ENCODE results near the gene MDM1. TPM values are rescaled to one million over a fixed set of nuclear protein-coding genes. Genes with fewer than 3 reads are reported as not detected.

Gene MDM1
- polyA plus RNA-seq, 1 donor (not counting 4 experiments of a cell fraction or from before 2014, with no cell fraction given) = 7.5 TPM

GRCh38 chr12:68279227-68280054 is 52.7 kb downstream of the MDM1 start:
- no peak overlapping the region for H2AFZ ChIP-seq (ENCODE audit: control insufficient read depth, low read length)
- no peaks in the 10 kb centered on the region for H3K27me3 ChIP-seq (ENCODE audit: control insufficient read depth, extremely low read depth, insufficient read depth, low read length)
- no peak overlapping the region for H3K4me2 ChIP-seq (ENCODE audit: control insufficient read depth, extremely low read depth, insufficient read depth, low read depth, low read length)
- DNase-seq (ENCODE audit: low read depth, low spot score) (no peak), FAIRE-seq (no peak)
- H3K36me3 ChIP-seq (ENCODE audit: control insufficient read depth in 2 of 2, extremely low read depth in 1 of 2, insufficient read depth in 2 of 2, low read length in 2 of 2) = no peaks in the 10 kb centered on the region
- H3K9me3 ChIP-seq (ENCODE audit: control insufficient read depth, low read depth, low read length) = no peaks in the 10 kb centered on the region
- dilution Hi-C loops (cut with MboI; ENCODE audit: extremely low pct_ligation_motif_present, low sequenced_read_pairs) = no loop called here
- H3K4me3 ChIP-seq (ENCODE audit: control insufficient read depth in 2 of 3, extremely low read depth in 1 of 3, insufficient read depth in 2 of 3, low read depth in 1 of 3, low read length in 3 of 3) = no peak overlapping the region
- TF ChIP-seq EZH2 (IDR thresholded peaks at IDR 0.05; ENCODE audit: low read length) (no peak), CTCF (optimal IDR thresholded peaks at IDR 0.05 in 1 of 3, IDR thresholded peaks at IDR 0.05 in 1 of 3, conservative IDR thresholded peaks at IDR 0.05 in 1 of 3; ENCODE audit: extremely low read depth in 1 of 3, insufficient read depth in 2 of 3, low read length in 3 of 3) (no peak)
- H3K27ac ChIP-seq (ENCODE audit: control insufficient read depth, insufficient read depth, low read length) = no peak overlapping the region
- H3K4me1 ChIP-seq (ENCODE audit: control insufficient read depth, extremely low read depth, insufficient read depth, low read length) = peaks cover 10% of the 10 kb centered on the region
- no peaks in the 10 kb centered on the region for H3K79me2 ChIP-seq (ENCODE audit: control insufficient read depth, insufficient read depth, low read length)
- no peaks in the 10 kb centered on the region for H4K20me1 ChIP-seq (ENCODE audit: control insufficient read depth, extremely low read depth, insufficient read depth, low read length)
- H3K9ac ChIP-seq (ENCODE audit: control insufficient read depth, extremely low read depth, insufficient read depth, low read length) = no peak overlapping the region
- no peaks in the 10 kb centered on the region for H3K9me1 ChIP-seq (ENCODE audit: control insufficient read depth, extremely low read depth, insufficient read depth, low read length)

- no peak for DNase-seq (ENCODE audit: low read depth, low spot score)
- Histone ChIP-seq H2AFZ (ENCODE audit: control insufficient read depth, low read length) (no peak overlapping the region), H3K4me2 (ENCODE audit: control insufficient read depth, extremely low read depth, insufficient read depth, low read depth, low read length) (no peak overlapping the region), H3K27ac (ENCODE audit: control insufficient read depth, insufficient read depth, low read length) (no peak overlapping the region), H4K20me1 (ENCODE audit: control insufficient read depth, extremely low read depth, insufficient read depth, low read length) (no peaks in the 10 kb centered on the region), H3K4me3 (ENCODE audit: control insufficient read depth in 2 of 3, extremely low read depth in 1 of 3, insufficient read depth in 2 of 3, low read depth in 1 of 3, low read length in 3 of 3) (no peak overlapping the region), H3K79me2 (ENCODE audit: control insufficient read depth, insufficient read depth, low read length) (no peaks in the 10 kb centered on the region), H3K27me3 (ENCODE audit: control insufficient read depth, extremely low read depth, insufficient read depth, low read length) (no peaks in the 10 kb centered on the region), H3K4me1 (ENCODE audit: control insufficient read depth, extremely low read depth, insufficient read depth, low read length) (peaks cover 10% of the 10 kb centered on the region), H3K9me3 (ENCODE audit: control insufficient read depth, low read depth, low read length) (no peaks in the 10 kb centered on the region), H3K9ac (ENCODE audit: control insufficient read depth, extremely low read depth, insufficient read depth, low read length) (no peak overlapping the region), H3K36me3 (ENCODE audit: control insufficient read depth in 2 of 2, extremely low read depth in 1 of 2, insufficient read depth in 2 of 2, low read length in 2 of 2) (no peaks in the 10 kb centered on the region), H3K9me1 (ENCODE audit: control insufficient read depth, extremely low read depth, insufficient read depth, low read length) (no peaks in the 10 kb centered on the region)
- no peak for FAIRE-seq
- TF ChIP-seq CTCF (optimal IDR thresholded peaks at IDR 0.05 in 1 of 3, IDR thresholded peaks at IDR 0.05 in 1 of 3, conservative IDR thresholded peaks at IDR 0.05 in 1 of 3; ENCODE audit: extremely low read depth in 1 of 3, insufficient read depth in 2 of 3, low read length in 3 of 3) = no peak
- no peak for TF ChIP-seq EZH2 (IDR thresholded peaks at IDR 0.05; ENCODE audit: low read length)
- dilution Hi-C loops (cut with MboI; ENCODE audit: extremely low pct_ligation_motif_present, low sequenced_read_pairs) = no loop called here
Measured at GRCh38 chr12:68276402-68276930, 55.7 kb downstream of the MDM1 start.
